HG02973 (cell line): ENCODE results near the gene CST9L.

ENCODE experiments used
- ATAC-seq: cut with Tn5 transposase; IDR thresholded peaks from one replicate; pipeline ENCODE4 v1.9.1; 2021; ENCODE audit warnings: moderate library complexity; ENCODE audit not compliant: unreplicated experiment

Gene CST9L

GRCh38 chr20:23514848-23515247 is 53.4 kb downstream of the CST9L start:
- ATAC-seq: no peak
